Right lobe of liver (tissue), 4 donors: Measurements from ENCODE around the gene CCDC197.

Experiments
- POLR2A ChIP-seq: fragments of 450-650 bp; IDR thresholded peaks from one replicate; pipeline ENCODE4 v1.6.1; 2017; ENCODE audit warnings: antibody characterized with exemption, mild to moderate bottlenecking
- TF ChIP-seq, protein P1 (sequence below), 4 donors: fragments of 200-600 bp in 3 of 4; fragments of 450-650 bp in 1 of 4; IDR thresholded peaks; one replicate each; pipeline versions ENCODE4 v1.5.1 to v1.8.0; 2016 to 2022; ENCODE audit warnings: antibody characterized with exemption in 4 of 4, mild to moderate bottlenecking in 2 of 4
- donor health status: DM: no; HTN: no; CAD: no.
- donor health status: DM: no; HTN: no; CAD: no.
- donor health status: DM: no; HTN: yes; CAD: no.

DNA sequence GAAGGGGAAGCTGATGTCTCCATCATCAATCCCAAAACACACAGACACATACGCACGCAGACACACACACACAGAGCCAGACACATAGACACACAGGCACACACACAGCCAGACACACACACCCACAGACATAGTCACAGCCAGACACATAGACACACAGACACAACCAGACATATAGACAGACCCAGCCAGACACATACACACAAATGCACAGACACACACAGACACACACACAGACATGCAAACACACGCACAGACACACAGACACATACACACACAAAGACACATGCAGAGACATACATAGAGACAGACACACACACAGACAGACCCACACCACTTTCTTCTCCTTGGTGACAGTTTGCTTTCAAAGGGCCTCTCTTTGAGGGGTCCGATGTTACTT, 6.3 kb downstream of the CCDC197 start:
- TF ChIP-seq, protein P1, sequence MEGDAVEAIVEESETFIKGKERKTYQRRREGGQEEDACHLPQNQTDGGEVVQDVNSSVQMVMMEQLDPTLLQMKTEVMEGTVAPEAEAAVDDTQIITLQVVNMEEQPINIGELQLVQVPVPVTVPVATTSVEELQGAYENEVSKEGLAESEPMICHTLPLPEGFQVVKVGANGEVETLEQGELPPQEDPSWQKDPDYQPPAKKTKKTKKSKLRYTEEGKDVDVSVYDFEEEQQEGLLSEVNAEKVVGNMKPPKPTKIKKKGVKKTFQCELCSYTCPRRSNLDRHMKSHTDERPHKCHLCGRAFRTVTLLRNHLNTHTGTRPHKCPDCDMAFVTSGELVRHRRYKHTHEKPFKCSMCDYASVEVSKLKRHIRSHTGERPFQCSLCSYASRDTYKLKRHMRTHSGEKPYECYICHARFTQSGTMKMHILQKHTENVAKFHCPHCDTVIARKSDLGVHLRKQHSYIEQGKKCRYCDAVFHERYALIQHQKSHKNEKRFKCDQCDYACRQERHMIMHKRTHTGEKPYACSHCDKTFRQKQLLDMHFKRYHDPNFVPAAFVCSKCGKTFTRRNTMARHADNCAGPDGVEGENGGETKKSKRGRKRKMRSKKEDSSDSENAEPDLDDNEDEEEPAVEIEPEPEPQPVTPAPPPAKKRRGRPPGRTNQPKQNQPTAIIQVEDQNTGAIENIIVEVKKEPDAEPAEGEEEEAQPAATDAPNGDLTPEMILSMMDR (IDR thresholded peaks at IDR 0.05), result no peak
- no peak for TF ChIP-seq POLR2A
